Vagina (tissue), 2 donors: ENCODE data around the gene SLC9A9.

ENCODE experiments used
- POLR2A ChIP-seq, 2 donors: fragments of 450-650 bp; IDR thresholded peaks; one replicate each; pipeline ENCODE4 v1.6.1; 2017; ENCODE audit warnings: antibody characterized with exemption in 2 of 2, mild to moderate bottlenecking in 2 of 2, moderate library complexity in 2 of 2
- POLR2AphosphoS5 ChIP-seq, 2 donors: sonication (generic); formaldehyde crosslinking; IDR thresholded peaks; one replicate each; pipeline ENCODE4 v1.9.0; 2017; ENCODE audit warnings: antibody characterized with exemption in 2 of 2, mild to moderate bottlenecking in 2 of 2, low read depth in 1 of 2; ENCODE audit not compliant: insufficient read depth in 1 of 2
- TF ChIP-seq, protein P1 (sequence below), 3 experiments: fragments of 450-650 bp in 2 of 3; fragments of 200-600 bp in 1 of 3; sonication (generic) in 1 of 3; IDR thresholded peaks; one replicate each; pipeline ENCODE4 v1.5.1; 2017 to 2019; ENCODE audit warnings: antibody characterized with exemption in 3 of 3, mild to moderate bottlenecking in 2 of 3, moderate library complexity in 2 of 3

- TF ChIP-seq, protein P1, sequence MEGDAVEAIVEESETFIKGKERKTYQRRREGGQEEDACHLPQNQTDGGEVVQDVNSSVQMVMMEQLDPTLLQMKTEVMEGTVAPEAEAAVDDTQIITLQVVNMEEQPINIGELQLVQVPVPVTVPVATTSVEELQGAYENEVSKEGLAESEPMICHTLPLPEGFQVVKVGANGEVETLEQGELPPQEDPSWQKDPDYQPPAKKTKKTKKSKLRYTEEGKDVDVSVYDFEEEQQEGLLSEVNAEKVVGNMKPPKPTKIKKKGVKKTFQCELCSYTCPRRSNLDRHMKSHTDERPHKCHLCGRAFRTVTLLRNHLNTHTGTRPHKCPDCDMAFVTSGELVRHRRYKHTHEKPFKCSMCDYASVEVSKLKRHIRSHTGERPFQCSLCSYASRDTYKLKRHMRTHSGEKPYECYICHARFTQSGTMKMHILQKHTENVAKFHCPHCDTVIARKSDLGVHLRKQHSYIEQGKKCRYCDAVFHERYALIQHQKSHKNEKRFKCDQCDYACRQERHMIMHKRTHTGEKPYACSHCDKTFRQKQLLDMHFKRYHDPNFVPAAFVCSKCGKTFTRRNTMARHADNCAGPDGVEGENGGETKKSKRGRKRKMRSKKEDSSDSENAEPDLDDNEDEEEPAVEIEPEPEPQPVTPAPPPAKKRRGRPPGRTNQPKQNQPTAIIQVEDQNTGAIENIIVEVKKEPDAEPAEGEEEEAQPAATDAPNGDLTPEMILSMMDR (IDR thresholded peaks at IDR 0.05) = no peak
- TF ChIP-seq POLR2A (IDR thresholded peaks at IDR 0.05) = no peak
- no peak for TF ChIP-seq POLR2AphosphoS5 (IDR thresholded peaks at IDR 0.05; ENCODE audit: insufficient read depth in 1 of 2, low read depth in 1 of 2)
Measured at GRCh38 chr3:143634991-143635390, 213.3 kb downstream of the SLC9A9 start.
